Stomach (tissue), 4 donors: Measurements from ENCODE around the gene SSH3.

Experiments used
- POLR2A ChIP-seq, 4 donors: fragments of 450-650 bp; IDR thresholded peaks; one replicate each; pipeline ENCODE4 v1.6.1; 2016; ENCODE audit warnings: antibody characterized with exemption in 4 of 4, control low read depth in 2 of 4, mild to moderate bottlenecking in 1 of 4, moderate library complexity in 1 of 4
- TF ChIP-seq, protein P1 (sequence below), 7 experiments: fragments of 450-650 bp in 4 of 7; fragments of 200-600 bp in 3 of 7; sonication (generic) in 3 of 7; IDR thresholded peaks; one replicate each; pipeline ENCODE4 v1.5.1; 2016 to 2019; ENCODE audit warnings: antibody characterized with exemption in 7 of 7, control low read depth in 2 of 7, mild to moderate bottlenecking in 1 of 7

DNA sequence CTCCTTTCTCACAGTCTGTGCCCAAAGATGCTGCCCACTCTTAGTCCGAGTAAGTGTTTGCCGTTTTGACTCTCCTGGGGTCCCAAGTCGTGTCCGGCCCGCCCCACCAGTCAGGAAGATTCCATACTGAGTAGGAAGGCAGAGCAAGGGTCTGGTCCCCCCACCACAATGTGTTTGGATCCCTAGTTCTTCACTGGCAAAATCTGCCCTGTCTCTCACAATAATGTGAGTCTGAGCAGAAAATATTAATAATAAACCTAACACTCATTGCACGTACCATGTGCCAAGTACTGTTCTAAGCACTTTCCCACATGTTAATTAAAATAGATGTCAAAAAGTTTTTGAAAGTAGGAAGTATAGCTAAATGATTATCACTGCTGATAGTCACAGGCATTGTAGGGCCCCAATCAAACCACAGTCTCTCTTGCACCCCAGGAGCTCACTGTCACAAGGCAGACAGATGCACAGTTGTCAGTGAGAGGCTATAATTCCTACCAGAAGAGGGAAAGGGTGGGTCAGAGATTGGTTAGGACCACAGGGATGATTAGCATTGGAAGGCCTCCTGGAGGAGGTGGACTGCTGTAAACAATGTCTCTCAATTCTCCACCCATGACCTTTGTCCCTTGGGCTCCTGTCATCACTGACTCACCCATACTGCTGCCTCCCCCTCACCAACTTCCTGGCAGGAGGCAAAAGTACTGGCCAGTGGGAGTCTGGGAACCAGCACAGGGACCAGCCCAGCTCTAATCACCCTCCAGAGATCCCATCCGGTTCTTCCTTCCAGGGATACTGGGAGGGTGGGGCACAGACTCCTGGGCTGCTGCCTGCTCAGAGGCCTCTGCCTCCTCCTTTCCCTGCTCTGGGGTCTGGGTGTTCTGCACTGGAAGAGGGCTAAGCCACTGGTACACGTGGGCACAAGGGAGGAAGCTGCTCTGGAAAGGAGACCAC, 51.0 kb downstream of the SSH3 start:
- TF ChIP-seq POLR2A (IDR thresholded peaks at IDR 0.05): no peak
- TF ChIP-seq, protein P1, sequence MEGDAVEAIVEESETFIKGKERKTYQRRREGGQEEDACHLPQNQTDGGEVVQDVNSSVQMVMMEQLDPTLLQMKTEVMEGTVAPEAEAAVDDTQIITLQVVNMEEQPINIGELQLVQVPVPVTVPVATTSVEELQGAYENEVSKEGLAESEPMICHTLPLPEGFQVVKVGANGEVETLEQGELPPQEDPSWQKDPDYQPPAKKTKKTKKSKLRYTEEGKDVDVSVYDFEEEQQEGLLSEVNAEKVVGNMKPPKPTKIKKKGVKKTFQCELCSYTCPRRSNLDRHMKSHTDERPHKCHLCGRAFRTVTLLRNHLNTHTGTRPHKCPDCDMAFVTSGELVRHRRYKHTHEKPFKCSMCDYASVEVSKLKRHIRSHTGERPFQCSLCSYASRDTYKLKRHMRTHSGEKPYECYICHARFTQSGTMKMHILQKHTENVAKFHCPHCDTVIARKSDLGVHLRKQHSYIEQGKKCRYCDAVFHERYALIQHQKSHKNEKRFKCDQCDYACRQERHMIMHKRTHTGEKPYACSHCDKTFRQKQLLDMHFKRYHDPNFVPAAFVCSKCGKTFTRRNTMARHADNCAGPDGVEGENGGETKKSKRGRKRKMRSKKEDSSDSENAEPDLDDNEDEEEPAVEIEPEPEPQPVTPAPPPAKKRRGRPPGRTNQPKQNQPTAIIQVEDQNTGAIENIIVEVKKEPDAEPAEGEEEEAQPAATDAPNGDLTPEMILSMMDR (IDR thresholded peaks at IDR 0.05): no peak
